ENCODE results near the gene CACNA2D2.

DNA sequence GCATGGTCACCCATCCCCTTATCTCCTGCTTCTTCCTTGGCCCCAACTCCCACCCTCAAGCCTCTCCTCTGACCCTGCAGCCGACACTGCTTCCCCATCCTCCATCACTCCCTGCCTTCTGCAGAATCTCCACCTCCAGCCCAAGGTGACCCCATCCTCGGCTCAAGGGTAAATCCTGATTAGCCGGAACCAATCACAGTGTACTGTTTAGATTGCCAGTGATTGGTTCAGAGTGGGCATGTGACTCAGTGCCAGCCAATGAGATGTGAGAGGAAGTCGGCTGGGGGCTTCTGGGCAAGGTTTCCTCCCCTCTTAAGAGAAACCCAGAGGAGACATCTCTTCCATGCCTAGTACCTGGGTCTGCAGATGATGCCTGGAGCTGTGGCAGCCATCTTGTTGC lies 10.3 kb downstream of the CACNA2D2 start:
- no peak for TF ChIP-seq POLR2A (IDR thresholded peaks at IDR 0.05)
- TF ChIP-seq, protein P1, sequence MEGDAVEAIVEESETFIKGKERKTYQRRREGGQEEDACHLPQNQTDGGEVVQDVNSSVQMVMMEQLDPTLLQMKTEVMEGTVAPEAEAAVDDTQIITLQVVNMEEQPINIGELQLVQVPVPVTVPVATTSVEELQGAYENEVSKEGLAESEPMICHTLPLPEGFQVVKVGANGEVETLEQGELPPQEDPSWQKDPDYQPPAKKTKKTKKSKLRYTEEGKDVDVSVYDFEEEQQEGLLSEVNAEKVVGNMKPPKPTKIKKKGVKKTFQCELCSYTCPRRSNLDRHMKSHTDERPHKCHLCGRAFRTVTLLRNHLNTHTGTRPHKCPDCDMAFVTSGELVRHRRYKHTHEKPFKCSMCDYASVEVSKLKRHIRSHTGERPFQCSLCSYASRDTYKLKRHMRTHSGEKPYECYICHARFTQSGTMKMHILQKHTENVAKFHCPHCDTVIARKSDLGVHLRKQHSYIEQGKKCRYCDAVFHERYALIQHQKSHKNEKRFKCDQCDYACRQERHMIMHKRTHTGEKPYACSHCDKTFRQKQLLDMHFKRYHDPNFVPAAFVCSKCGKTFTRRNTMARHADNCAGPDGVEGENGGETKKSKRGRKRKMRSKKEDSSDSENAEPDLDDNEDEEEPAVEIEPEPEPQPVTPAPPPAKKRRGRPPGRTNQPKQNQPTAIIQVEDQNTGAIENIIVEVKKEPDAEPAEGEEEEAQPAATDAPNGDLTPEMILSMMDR (IDR thresholded peaks at IDR 0.05): no peak
- no peak for TF ChIP-seq EP300 (IDR thresholded peaks at IDR 0.05)
